Measurements from ENCODE around the gene PPP1R9B.

DNA sequence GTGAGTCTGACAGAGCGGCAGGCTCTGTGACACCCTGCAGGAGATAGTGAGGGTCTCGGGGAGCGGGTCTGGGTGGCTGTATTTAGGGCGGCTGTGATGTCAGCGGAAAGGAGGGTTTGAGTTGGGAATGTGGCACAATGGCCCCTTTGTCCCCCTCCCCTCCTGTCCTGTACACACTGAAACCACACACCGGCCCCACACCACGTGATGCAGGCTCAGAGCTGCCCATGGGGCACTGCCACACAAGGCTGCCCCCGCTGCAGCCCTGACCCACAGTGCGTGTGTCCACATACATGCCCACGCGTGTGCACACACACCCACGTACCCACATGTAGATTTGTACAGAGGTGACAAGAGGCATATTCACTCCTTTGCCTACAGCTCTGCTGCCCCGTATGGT, 30.7 kb upstream of the PPP1R9B start:
- TF ChIP-seq, protein P1, sequence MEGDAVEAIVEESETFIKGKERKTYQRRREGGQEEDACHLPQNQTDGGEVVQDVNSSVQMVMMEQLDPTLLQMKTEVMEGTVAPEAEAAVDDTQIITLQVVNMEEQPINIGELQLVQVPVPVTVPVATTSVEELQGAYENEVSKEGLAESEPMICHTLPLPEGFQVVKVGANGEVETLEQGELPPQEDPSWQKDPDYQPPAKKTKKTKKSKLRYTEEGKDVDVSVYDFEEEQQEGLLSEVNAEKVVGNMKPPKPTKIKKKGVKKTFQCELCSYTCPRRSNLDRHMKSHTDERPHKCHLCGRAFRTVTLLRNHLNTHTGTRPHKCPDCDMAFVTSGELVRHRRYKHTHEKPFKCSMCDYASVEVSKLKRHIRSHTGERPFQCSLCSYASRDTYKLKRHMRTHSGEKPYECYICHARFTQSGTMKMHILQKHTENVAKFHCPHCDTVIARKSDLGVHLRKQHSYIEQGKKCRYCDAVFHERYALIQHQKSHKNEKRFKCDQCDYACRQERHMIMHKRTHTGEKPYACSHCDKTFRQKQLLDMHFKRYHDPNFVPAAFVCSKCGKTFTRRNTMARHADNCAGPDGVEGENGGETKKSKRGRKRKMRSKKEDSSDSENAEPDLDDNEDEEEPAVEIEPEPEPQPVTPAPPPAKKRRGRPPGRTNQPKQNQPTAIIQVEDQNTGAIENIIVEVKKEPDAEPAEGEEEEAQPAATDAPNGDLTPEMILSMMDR (IDR thresholded peaks at IDR 0.05; ENCODE audit: low read depth, low read length): no peak
- no peak for TF ChIP-seq EZH2phosphoT487 (IDR thresholded peaks at IDR 0.05; ENCODE audit: low read depth)

Data from OCI-LY3 (cell line).